HEK293T (cell line): ENCODE data around the gene TUG1.

Experiments used
- FOXK2 ChIP-seq: fragments of 450-650 bp; IDR thresholded peaks from 2 replicates; pipeline ENCODE4 v1.6.1; 2016; ENCODE audit warnings: mild to moderate bottlenecking
- TARDBP ChIP-seq: fragments of 450-650 bp; IDR thresholded peaks from 2 replicates; pipeline ENCODE4 v1.6.1; 2016

DNA sequence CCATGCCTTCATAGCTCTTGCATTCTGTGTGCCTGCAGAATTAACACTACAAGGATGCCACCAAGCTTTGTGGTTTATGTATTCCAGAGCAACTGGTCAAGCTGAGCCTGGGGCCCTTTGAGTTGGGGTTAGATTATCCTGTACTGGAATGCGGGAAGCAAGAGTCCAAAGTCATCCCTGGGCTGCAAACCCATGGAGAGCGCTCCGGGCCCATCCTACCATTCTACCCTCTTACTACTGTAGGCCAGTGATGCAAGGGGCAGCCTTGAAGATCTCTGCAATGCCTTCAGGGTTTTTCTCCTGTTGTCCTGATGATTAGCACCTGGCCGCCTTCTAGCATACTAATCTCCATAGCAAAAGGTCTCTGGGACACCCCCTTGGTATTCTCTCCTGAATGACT, 51.3 kb downstream of the TUG1 start:
- TF ChIP-seq FOXK2: no peak
- no peak for TF ChIP-seq TARDBP
